SK-N-SH treated with all-trans-retinoic acid at 6 μM for 48 hours (cell line): ENCODE data around the gene TNIK.

Experiments used
- ATAC-seq: fragments of 200-7000 bp; cut with Tn5 transposase; 3 replicates; pipeline ENCODE4 v1.9.1; 2020; ENCODE audit warnings: mild to moderate bottlenecking, moderate library complexity
- ARNTL ChIP-seq: fragments of 450-650 bp; formaldehyde crosslinking; IDR thresholded peaks from 2 replicates; pipeline ENCODE4 v1.5.0; 2020; ENCODE audit warnings: low read depth, mild to moderate bottlenecking, moderate library complexity, borderline replicate concordance
- BACH2 ChIP-seq: fragments of 250-450 bp; sonication (Bioruptor Pico); IDR thresholded peaks from 2 replicates; pipeline ENCODE4 v1.9.0; 2021; ENCODE audit warnings: mild to moderate bottlenecking, borderline replicate concordance
- ESRRG ChIP-seq: fragments of 250-450 bp; sonication (Bioruptor Pico); IDR thresholded peaks from 2 replicates; pipeline ENCODE4 v1.6.1; 2021; ENCODE audit warnings: mild to moderate bottlenecking
- ISL1 ChIP-seq: fragments of 250-450 bp; sonication (Bioruptor Pico); IDR thresholded peaks from 2 replicates; pipeline ENCODE4 v2.1.2; 2022; ENCODE audit warnings: mild to moderate bottlenecking, moderate library complexity
- OSR1 ChIP-seq: fragments of 250-450 bp; sonication (Bioruptor Pico); IDR thresholded peaks from 2 replicates; pipeline ENCODE4 v1.8.0; 2022; ENCODE audit warnings: moderate library complexity, mild to moderate bottlenecking, inconsistent platforms
- PATZ1 ChIP-seq: fragments of 250-450 bp; sonication (Bioruptor Pico); IDR thresholded peaks from 2 replicates; pipeline ENCODE4 v1.8.0; 2020; ENCODE audit warnings: mild to moderate bottlenecking, moderate library complexity, borderline replicate concordance
- POU6F1 ChIP-seq: fragments of 250-450 bp; sonication (Bioruptor Pico); IDR thresholded peaks from 2 replicates; pipeline ENCODE4 v1.8.0; 2021; ENCODE audit warnings: low read depth, mild to moderate bottlenecking, moderate library complexity, borderline replicate concordance
- PPARA ChIP-seq: fragments of 250-450 bp; sonication (Bioruptor Pico); IDR thresholded peaks from 2 replicates; pipeline ENCODE4 v1.5.0; 2020; ENCODE audit warnings: mild to moderate bottlenecking, borderline replicate concordance
- RARB ChIP-seq: fragments of 250-450 bp; sonication (Bioruptor Pico); IDR thresholded peaks from 2 replicates; pipeline ENCODE4 v1.8.0; 2021; ENCODE audit warnings: mild to moderate bottlenecking, moderate library complexity
- SNAI2 ChIP-seq: fragments of 250-450 bp; sonication (Bioruptor Pico); IDR thresholded peaks from 2 replicates; pipeline ENCODE4 v1.5.0; 2020; ENCODE audit warnings: mild to moderate bottlenecking, moderate library complexity
- TCF4 ChIP-seq: fragments of 250-450 bp; sonication (Bioruptor Pico); IDR thresholded peaks from 2 replicates; pipeline ENCODE4 v1.8.0; 2021; ENCODE audit warnings: mild to moderate bottlenecking, moderate library complexity, borderline replicate concordance
- TSHZ2 ChIP-seq: fragments of 250-450 bp; sonication (Bioruptor Pico); IDR thresholded peaks from 2 replicates; pipeline ENCODE4 v1.5.0; 2020; ENCODE audit warnings: mild to moderate bottlenecking, moderate library complexity
- ZC3H10 ChIP-seq: fragments of 250-450 bp; sonication (Bioruptor Pico); IDR thresholded peaks from 2 replicates; pipeline ENCODE4 v1.5.1; 2021; ENCODE audit warnings: mild to moderate bottlenecking, moderate library complexity
- ZFP3 ChIP-seq: fragments of 250-450 bp; sonication (Bioruptor Pico); IDR thresholded peaks from 2 replicates; pipeline ENCODE4 v1.5.0; 2020; ENCODE audit warnings: mild to moderate bottlenecking, moderate library complexity
- ZFP30 ChIP-seq: fragments of 450-650 bp; formaldehyde crosslinking; IDR thresholded peaks from 2 replicates; pipeline ENCODE4 v1.5.0; 2022; ENCODE audit warnings: mild to moderate bottlenecking, moderate library complexity
- ZNF565 ChIP-seq: fragments of 450-650 bp; formaldehyde crosslinking; conservative IDR thresholded peaks from 2 replicates; pipeline ENCODE4 v1.5.0; 2020; ENCODE audit warnings: low read depth, mild to moderate bottlenecking, moderate library complexity
- ZNF70 ChIP-seq: fragments of 450-650 bp; formaldehyde crosslinking; IDR thresholded peaks from 2 replicates; pipeline ENCODE4 v1.5.0; 2020; ENCODE audit warnings: mild to moderate bottlenecking, moderate library complexity
- ZNF8 ChIP-seq: fragments of 450-650 bp; formaldehyde crosslinking; IDR thresholded peaks from 2 replicates; pipeline ENCODE4 v1.5.0; 2020; ENCODE audit warnings: mild to moderate bottlenecking, moderate library complexity
- TF ChIP-seq, protein P1 (sequence below): fragments of 250-450 bp; sonication (Bioruptor Pico); IDR thresholded peaks from 2 replicates; pipeline ENCODE4 v1.5.1; 2021; ENCODE audit warnings: mild to moderate bottlenecking, moderate library complexity

Gene TNIK

DNA sequence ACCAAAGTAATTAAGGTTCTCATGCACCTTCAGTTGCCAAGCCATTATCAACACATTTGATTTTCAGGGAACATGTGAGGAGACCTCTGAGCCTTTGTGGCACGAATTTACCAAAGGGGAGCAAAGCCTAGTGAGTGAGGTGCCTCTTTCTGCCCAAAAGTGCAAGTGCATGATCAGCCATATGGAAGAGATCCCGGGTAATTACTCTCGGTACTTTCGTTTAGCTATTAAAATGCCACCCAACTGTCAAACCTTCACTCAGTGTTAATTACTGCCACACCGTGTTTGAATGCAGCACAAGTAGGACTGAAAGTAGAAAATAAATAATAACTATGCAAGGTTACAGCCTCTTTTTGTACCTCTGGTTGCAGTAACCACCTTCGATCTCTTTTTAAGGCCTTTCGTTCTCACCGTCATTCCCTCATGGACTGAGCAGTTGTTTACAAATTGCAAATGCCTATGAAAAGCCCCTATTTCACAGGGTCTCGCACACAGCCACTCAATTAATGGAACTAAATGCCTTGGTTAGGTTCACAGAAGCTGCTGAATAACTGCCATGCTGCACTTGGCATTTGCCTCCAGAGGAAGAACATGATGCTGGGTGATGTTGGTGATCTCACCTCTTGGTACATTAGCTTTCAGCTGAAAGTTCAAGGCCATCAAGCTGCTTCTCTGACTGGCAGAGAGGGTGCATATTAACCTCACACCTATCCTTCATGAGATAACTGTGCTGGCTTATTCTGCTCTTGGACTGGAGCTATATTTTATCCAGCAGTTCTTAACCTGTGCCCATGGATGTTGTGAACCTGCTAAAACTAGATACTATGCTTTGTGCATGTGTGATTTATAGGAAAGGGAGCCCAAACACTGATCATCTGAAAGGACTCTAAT, 69.9 kb downstream of the TNIK start (continued):
- TF ChIP-seq TSHZ2 (CRISPR knock-in tag), result no peak

- TF ChIP-seq ZNF8 (CRISPR knock-in tag) (no peak), PPARA (CRISPR knock-in tag) (no peak), ZFP30 (CRISPR knock-in tag) (no peak), TCF4 (CRISPR knock-in tag) (no peak), TSHZ2 (CRISPR knock-in tag) (no peak), ZNF70 (CRISPR knock-in tag) (no peak), ARNTL (no peak), ZNF565 (no peak), ZFP3 (CRISPR knock-in tag) (no peak), ZC3H10 (no peak), POU6F1 (no peak), BACH2 (CRISPR knock-in tag) (no peak), SNAI2 (CRISPR knock-in tag) (no peak)
- TF ChIP-seq, all 23 proteins: peak for 0
Measured at GRCh38 chr3:171389491-171389890, 70.7 kb downstream of the TNIK start.

GRCh38 chr3:171388527-171388926, 71.7 kb downstream of the TNIK start:
- TF ChIP-seq, protein P1, sequence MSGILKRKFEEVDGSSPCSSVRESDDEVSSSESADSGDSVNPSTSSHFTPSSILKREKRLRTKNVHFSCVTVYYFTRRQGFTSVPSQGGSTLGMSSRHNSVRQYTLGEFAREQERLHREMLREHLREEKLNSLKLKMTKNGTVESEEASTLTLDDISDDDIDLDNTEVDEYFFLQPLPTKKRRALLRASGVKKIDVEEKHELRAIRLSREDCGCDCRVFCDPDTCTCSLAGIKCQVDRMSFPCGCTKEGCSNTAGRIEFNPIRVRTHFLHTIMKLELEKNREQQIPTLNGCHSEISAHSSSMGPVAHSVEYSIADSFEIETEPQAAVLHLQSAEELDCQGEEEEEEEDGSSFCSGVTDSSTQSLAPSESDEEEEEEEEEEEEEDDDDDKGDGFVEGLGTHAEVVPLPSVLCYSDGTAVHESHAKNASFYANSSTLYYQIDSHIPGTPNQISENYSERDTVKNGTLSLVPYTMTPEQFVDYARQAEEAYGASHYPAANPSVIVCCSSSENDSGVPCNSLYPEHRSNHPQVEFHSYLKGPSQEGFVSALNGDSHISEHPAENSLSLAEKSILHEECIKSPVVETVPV (CRISPR knock-in tag), result no peak
- no peak for TF ChIP-seq ZNF8 (CRISPR knock-in tag)
- TF ChIP-seq ZFP3 (CRISPR knock-in tag), result no peak
- TF ChIP-seq RARB (CRISPR knock-in tag), result no peak
- TF ChIP-seq ZNF70 (CRISPR knock-in tag), result no peak
- no peak for TF ChIP-seq ESRRG (CRISPR knock-in tag)
- no peak for TF ChIP-seq ISL1 (CRISPR knock-in tag)
- no peak for TF ChIP-seq SNAI2 (CRISPR knock-in tag)
- no peak for TF ChIP-seq ZFP30 (CRISPR knock-in tag)
- TF ChIP-seq PATZ1 (CRISPR knock-in tag), result no peak
- TF ChIP-seq TSHZ2 (CRISPR knock-in tag), result no peak
- TF ChIP-seq OSR1 (CRISPR knock-in tag), result no peak
- TF ChIP-seq, all 23 proteins: peak for 0
- ATAC-seq, result no peak

More at GRCh38 chr3:171389491-171389890, 70.7 kb downstream of the TNIK start:
- ATAC-seq, result no peak
